ENCODE results near the gene TUBA1C.

DNA sequence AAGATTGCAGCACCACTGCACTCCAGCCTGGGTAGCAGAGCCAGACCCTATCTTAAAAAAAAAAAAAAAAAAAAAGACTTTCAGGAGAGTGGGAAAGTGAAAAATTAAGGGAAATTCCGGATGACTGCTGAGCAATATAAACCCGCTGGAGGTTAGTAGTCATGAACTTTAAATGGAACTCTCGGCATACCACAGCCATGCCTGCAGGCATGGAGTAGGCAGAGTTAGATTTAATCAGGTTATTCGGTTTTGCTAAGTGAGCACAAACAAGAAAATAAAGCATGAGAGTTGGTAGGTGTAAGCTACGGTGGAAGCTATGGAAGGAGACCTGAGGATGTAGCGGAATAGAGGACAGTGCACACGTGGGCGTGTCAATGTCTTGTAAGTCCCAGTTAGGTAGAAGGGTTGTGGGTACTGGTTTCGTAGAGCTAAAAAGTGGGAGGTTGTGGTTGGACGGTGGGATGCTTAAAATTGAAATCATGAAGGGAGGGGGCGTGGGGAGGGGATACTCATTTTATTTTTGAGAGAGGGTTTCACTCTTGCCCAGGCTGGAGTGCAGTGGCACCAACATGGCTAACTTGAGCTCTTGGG is 11.8 kb upstream of the TUBA1C start:
- TF ChIP-seq POLR2AphosphoS5 (IDR thresholded peaks at IDR 0.05; ENCODE audit: low read depth, low read length) (no peak), TAF1 (IDR thresholded peaks at IDR 0.05; ENCODE audit: borderline replicate concordance, low read depth, low read length) (no peak)

All from GM12892 (cell line).